DOHH2 (cell line): Measurements from ENCODE around the gene WDR7.

Source experiments
- CTCF ChIP-seq: fragments of 200-600 bp; sonication (generic); IDR thresholded peaks from one replicate; pipeline ENCODE4 v1.5.1; 2014; ENCODE audit warnings: antibody characterized with exemption, mild to moderate bottlenecking, low read depth, low read length; ENCODE audit not compliant: poor library complexity, severe bottlenecking
- EZH2phosphoT487 ChIP-seq: fragments of 200-600 bp; sonication (generic); IDR thresholded peaks from 2 replicates; pipeline ENCODE4 v1.6.1; 2017; ENCODE audit warnings: borderline replicate concordance, mild to moderate bottlenecking, antibody characterized with exemption, low read length, moderate library complexity, mixed read lengths

GRCh38 chr18:56615738-56616520 lies 35.2 kb upstream of the WDR7 start:
- TF ChIP-seq CTCF (no peak), EZH2phosphoT487 (no peak)
